T-helper 9 cell (primary cell): ENCODE results near the gene TUSC2.

ENCODE experiments used
- DNase-seq: peaks from one replicate; pipeline ENCODE4 v3.0.0-alpha.2; 2020

TUSC2 gene

DNA sequence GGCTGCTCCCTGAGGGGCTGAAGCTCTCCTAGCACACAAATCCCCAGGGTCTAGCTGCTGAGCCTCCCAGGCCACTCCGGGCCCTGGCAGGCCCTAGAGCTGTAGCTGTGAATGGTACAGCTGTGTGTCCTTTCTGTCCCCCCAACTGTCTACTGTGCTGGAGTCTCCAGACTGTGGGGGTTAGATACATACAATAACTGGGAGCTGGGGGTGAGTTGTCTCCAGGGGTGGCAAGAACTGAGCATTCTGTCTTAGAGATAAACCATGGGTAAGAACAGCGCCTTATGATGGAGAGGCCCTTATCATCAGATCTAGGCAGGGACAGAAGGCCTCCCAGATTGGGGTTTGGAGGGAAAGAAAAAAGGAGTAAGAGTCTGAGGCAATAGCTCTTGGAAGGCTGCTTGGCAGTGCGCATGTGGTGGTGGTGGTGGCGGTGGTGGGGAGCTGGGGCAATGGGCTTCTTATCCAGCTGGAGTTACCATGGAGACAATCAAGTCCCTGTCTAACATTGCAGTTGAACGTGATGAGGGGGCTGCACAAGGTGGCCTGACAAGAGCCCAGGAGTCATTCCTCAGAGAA, 26.3 kb upstream of the TUSC2 start:
- no peak for DNase-seq

DNA sequence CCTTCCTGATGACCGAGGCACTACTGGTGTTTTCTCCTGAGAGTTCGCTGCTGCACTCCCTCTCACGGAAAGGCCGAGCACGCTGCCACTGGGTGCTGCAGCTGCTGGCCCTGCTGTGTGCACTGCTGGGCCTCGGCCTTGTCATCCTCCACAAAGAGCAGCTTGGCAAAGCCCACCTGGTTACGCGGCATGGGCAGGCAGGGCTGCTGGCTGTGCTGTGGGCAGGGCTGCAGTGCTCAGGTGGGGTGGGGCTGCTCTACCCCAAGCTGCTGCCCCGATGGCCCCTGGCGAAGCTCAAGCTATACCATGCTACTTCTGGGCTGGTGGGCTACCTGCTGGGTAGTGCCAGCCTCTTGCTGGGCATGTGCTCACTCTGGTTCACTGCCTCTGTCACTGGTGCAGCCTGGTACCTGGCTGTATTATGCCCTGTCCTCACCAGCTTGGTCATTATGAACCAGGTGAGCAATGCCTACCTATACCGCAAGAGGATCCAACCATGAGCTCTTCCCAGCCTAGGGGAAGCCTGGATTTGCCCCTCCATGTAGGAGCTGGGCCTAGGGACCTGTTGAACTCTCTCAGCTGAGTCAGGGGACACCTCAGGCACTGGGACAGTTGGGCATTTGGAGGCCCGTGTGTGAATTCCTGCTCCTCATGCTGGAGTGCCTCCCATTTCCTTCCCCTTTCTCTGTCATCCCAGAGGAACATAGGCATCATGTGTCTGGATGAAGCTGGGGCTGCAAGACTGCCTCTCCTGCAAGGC, 25.4 kb upstream of the TUSC2 start:
- no peak for DNase-seq

DNA sequence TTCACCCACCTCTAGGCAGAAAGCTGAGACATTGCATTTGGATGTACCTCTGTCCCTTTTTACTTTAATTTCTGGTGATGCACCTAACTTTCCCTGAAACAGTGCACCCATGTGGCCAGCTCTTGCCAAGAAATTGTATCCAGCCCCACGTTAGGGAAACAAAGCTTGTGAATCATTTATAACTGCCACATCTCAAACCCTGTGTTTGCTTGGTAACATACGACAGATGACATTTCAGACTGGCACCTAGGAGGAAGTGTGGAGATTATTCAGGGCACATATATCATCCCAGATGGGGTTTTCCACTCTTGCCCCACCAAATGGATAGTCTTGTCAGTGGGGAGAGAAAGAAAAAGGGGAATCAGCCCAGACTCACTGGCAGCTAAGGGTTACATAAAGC, 24.8 kb upstream of the TUSC2 start:
- DNase-seq: no peak

DNA sequence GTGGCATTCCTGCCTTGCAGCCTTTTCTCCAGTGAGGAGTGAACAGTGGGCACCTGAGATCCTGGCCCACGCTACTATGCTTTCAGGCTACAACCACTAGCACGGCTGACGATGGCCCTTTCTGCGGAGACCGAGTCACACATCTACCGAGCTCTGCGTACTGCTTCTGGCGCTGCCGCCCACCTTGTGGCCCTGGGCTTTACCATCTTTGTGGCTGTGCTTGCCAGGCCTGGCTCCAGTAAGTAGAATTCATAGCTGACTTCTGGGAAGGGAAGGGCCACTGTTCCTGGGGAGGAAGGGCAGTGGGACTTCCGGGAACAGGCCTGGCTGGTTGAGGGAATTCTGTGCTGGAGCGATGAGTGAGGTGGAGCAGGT, 23.3 kb upstream of the TUSC2 start:
- no peak for DNase-seq

DNA sequence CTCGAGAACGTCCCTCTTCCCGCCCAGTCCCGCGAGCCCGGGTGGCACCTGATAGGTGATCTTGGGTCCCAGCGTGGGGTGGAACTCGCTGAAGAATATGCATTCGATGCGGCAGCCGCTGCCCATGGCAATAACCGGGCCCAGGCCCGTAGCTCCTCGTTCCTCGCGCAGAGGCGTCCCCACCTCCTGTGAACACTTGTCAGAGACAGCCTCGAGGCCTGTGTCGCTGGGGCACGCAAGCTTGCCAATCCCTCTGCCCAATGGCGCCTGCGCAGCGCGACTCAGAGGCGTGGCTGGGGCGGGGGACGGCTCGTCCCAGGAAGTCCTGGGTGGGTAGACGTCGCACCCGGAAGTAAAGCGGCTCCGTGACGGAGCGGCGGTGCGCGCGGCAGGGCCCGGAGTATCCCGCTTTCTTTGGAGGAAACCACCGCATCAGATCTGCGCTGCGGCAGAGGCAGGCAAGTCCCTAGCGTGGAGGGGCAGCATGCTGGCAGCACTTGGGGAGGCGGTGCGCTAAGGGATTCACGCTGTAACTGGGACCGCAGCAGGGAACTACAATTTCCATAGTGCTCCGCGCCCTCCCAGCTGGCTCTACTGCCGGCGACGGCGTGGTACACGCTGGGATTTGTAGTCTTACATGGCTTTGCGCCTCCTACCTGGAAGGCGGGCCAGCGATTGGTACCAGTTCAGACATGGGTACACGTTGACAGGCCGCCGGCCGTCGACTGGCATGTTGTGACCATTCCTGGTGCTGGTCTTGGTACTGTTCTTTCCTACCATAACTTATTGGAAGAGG, 22.7 kb upstream of the TUSC2 start, which contains the start of the genes CYB561D2 and NPRL2:
Gene CYB561D2, plus strand, starts transcription at position 336 of the 796 bp plus-strand sequence. CDS start 572 bp downstream, outside the sequence.
Gene NPRL2, minus strand, starts transcription at position 249 of the 796 bp plus-strand sequence. Its CDS starts 123 bp downstream, at position 126.
- peak; percentile 98 for DNase-seq

DNA sequence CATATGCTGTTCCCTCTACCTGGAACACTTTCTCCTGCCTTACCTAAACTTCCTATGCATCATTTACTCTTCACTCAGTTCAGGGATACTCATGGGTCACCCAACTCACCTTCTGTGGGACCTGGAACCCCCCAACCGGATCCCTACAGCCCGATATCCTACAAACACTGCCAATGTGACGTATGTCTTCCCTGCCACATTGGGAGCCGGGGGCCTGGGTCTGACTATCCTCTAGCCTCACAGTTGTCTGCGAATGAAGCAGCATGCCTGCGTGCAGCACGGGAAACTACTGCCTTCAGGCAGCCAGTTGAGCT, 22.1 kb upstream of the TUSC2 start:
- no peak for DNase-seq

DNA sequence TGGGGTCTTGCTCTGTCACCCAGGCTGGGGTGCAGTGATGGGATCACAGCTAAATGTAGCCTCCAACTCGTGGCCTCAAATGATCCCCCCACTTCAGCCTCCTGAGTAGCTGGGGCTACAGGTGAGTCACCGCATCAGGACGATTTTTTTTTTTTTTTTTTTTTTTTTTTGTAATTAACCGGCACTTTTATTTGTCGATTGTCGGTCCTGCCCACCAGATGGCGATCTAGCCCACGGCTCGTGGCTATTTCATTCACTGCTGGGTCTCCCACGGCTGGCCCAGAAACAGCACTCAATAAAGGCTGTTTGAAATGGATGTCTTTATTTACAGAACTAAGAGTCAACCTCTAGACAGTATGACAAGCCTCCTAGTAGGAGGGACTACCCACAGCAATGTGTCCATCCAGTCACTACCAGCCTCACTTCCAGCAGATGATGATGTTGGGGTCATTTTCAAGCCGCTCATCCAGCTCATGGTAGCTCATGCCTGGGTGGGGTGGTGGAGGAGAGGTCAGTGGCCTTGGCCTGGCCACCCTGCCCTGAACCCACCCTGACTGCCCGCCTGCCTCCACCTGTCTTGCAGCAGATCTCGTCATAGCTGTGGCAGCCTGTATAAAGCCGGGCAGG, 19.3 kb upstream of the TUSC2 start:
- peak; percentile 68 for DNase-seq

DNA sequence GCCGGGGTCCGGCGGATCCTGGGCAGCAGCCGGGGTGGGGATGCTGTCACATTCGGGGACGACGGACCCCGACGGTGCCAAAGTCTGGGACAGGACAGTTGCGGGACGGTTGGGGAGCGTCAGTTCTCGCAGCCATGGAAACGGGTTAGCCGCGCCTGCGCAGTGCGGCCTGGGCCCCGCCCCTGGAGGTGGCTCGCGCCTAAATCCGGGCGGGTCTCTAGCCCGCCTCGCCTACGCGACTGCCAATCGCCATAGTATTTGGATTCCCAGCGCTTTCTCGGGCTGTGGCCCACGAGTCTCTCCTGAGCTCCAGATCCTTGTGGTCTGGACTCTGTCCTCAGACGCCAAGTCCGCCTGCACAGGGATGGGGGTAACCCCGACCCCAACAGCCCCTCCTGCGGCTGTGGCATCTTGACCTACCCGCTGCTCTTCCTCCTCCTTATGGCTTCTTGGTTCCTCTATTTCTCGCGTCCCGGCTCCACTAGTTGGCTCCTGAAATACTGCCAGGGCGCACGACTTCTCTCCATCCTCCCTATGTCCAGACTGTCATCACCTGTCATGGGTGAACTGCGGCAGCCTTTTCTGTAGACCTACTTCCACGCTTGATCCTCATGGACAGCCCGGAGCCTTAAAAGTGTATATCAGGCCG, 17.7 kb upstream of the TUSC2 start, which contains the start of gene ZMYND10:
Gene ZMYND10, minus strand, starts transcription at position 147 of the 649 bp plus-strand sequence. CDS start 153 bp downstream, outside the sequence.
- peak; percentile 73 for DNase-seq

DNA sequence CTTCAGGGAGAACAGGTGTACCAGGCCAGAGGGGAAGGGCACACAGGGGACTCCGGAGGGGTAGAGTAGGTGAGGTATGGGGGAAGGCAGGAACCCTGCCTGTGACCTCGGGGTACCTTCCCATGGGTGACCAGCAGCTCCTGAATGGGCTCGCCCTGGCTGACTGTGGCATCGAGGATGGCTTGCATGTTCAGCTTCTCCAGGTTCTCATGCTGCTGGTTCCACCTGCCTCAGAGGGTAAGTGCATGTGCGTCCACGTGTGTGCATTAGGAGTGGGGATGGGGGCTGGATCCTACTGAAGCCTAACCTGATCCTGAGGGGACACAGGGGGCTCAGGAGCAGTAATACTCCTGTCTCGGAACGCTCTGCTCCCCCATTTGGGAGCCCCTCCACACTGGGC, 17.0 kb upstream of the TUSC2 start:
- no peak for DNase-seq

DNA sequence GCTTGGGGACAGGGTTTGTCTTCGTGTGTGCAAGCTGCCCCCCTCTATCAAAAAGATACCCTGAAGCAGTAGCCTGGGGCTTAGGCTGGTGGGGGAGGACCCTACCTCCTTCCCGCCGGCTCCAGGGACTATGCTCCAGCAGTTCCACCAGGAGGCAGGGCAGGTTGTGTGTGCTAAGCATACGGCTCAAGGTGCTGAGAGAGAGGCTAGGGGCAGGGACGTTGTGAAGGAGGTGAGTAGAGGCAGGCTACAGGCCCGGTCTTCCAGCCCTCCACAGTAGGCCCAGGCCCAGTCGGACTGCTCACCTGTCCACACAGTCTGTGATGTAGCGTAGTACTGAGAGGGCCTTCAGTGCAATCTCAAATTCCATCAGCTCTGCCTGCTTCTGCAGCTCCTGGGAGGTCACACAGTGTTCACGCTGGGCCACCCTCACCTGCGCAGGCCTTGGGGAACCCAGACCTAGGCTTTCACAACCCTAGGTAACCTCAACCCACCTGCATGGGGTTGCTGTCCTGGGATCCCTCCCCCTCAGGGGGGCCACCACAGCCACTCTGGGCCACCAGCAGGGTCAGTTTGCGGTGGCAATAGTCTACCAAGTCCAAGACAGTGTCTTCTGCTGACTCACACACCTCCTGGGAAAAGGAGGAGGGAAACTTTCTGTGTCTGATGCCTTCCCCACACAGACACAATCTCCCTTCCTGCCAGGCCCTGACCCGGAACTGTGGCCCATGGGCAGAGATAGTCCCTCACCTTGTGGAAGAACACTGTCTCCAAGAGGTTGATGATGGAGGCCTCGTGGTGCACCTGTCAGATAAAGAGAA, 15.0 kb upstream of the TUSC2 start:
- no peak for DNase-seq

DNA sequence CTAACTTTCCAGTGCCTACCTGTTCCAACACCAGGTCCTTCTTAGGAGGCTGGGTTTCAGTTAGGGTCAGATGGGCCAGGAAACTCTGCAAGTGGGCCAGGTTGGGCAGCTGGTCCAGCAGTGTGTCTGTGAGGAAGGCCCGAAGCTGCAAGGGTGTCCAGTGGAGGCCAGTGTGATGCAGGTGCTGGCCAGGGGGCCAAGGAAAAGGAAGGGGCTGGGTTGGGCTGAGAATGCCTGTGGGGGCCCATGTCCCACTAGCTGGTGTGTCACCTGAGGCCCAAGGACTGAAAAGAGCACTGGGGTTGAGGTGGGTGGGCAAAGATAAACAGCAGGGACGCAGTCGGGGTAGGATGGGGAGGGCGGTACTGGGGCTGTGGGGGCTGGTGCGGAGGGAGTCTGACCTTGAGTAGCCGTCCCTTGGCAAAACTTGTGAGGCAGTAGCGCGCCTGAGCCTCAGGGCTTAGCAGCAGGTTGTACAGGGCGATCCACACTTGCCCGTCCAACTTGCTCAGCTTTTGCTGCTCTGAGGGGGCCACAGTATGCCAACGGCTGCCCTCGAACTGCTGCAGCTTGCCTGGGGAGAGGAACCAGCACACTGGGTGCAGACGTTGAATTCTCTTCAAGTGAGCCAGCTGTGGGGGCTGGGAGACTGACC, 14.1 kb upstream of the TUSC2 start:
- no peak for DNase-seq

DNA sequence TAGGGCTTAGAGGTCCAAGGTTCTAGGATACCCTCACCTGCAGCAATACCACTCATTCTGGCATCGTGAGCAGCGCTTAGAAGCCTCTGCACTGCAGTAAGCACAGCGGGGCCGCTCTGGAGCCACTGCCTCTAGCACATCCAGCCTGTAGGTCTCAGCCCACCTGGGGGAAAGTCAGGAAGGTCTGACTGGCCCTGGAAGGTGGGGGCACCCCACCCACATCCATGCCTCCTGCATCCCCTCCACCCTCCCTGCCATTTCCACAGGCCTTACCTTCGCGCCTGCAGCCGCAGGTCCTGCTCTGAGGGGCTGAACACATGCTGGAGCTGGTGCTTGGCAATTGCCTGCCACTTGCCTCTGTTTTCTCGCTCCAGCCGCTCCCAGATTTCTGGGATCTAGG, 13.5 kb upstream of the TUSC2 start:
- no peak for DNase-seq

DNA sequence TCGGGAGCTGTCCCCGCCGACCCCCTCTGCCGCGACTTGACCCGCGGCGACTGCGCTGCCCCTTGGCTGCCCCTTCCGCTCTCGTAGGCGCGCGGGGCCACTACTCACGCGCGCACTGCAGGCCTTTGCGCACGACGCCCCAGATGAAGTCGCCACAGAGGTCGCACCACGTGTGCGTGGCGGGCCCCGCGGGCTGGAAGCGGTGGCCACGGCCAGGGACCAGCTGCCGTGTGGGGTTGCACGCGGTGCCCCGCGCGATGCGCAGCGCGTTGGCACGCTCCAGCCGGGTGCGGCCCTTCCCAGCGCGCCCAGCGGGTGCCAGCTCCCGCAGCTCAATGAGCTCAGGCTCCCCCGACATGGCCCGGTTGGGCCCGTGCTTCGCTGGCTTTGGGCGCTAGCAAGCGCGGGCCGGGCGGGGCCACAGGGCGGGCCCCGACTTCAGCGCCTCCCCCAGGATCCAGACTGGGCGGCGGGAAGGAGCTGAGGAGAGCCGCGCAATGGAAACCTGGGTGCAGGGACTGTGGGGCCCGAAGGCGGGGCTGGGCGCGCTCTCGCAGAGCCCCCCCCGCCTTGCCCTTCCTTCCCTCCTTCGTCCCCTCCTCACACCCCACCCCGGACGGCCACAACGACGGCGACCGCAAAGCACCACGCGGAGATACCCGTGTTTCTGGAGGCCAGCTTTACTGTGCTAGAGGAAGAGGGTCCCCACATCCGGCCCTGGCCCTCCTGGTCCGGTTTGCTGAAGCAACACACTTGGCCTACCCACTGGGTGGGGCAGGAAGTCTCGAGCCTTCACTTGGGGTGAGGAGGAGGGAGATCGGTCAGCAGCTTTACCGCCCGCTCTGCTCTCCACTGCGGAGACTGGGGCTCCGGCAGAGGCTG, 12.7 kb upstream of the TUSC2 start, which contains the start of gene RASSF1:
Gene RASSF1, minus strand, starts transcription at position 389 of the 882 bp plus-strand sequence. Its CDS starts 31 bp downstream, at position 358.
- peak; percentile 51 for DNase-seq

DNA sequence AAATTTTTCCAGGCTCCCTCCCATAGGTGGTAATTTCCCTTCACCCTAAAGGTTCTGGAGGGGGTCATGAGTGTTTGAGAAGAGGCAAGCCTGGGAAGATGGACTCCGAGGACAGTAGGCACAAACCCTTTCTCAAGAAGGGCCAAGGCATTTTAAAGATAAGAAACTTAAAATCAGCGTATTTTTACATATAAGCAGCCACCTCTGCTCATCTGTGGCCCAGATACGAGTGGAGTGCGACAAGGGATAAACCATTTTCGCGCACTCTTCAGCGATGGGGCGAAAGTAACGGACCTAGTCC, 12.1 kb upstream of the TUSC2 start:
- no peak for DNase-seq

DNA sequence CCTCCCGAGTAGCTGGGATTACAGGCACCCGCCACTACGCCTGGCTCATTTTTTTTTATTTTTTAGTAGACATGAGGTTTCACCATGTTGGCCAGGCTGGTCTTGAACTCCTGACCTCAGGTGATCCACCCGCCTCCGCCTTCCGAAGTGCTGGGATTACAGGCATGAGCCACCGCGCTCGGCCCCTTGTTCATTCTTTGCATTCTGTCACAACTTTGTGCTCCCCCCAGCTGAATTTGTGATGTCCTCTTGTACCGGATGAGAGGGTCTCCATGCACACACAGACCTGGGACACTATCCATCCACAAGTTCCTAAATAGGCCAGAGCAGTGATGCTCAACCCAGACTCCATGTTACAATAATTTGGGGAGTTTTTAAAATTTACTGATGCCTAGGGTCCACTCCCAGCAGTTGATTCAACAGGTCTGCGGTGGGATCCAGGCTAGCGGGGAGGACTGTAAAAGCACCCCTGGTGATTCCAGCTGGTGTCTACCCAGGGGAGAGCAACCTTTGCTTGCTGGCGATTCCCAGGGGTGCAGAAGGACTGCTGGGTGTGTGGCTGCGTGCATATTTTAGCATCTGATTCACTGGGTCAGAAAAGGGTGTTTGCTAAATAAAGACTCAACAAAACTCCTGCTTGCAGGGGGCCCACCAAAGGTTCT, 11.6 kb upstream of the TUSC2 start:
- DNase-seq: no peak

DNA sequence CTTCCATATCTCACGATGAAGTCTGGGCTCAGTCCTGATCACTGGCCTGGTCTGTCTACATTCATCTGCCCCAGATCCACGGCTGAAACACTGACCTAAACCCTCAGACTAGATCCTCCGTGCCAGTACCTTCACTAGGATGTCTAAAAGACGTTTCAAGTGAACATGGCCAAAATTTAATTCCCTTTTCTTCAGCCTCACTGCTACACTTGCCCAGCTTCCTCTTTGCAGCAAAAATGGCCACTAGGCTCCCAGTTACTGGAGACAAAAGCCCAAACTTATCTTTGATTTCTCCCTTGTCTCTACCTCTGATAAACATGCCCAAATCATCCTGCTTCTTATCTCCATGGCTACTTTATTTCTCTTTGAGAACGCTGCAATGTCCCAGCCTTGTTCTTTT, 10.9 kb upstream of the TUSC2 start:
- no peak for DNase-seq

DNA sequence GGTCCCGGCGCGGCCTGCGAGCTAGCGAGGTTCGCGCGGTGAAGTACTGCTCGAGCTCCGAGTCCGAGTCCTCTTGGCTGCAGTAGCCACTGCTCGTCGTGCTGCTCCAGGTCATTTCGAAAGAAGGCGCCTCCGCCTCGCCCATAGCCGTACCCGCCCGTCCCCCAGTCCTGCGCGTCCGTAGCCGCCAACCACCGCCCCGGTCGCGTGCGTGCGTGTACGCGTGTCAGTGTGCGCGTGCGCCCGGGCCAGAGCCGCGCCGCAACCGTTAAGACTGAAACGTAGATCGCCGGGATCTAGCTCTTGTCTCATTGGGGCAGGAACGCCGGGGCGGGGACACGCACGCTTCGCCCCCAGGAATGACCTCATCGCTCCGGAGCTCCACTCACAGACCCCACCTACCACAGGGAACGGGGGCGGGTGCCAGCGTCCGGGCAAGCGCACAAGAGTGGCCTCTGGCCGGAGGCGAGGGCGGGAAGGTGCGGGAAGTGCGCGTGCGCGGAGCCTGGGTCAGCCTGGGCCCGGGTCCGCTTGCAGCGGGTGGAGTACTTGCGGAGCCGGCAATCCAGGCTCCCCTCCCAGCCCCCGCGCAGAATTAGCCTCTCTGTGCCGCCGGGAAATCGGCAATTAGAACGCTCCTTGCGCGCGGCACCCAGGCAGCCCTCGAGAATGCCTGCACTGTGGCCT, 9.3 kb upstream of the TUSC2 start:
- DNase-seq: peak; percentile 86

DNA sequence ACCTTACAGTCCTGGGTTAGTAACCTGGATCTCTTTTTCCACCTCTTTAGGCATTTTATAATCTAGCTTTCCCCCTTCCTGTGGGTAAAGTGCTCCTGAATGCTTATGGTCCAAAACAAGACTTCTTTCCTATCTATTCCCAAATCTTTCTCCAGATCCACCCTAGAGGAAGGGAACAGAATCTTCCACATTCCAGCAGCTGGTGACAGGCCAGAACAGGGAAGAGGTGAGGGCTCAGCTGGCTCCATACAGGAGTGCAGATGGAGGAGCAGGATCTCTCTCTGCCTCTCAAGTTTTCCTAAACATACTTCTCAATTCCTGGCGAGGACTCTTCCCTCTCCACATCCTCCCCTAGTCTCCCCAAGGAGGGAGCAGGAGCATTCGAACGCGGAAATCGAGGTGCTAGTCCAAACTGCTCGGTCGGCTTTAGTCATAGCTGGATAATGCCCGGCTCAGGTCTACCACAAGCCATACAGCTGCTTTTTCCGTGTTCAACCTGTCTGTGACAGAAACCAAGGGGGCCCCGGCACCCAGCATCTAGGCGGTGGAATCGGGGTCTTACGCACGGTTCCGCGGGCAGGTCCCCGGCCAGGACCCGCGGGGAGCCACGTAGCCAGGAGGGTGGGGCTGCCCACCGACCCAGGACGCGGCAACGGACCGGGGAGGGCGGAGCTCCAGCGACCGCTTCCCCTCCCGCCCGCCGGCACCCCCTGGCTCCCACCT, 8.6 kb upstream of the TUSC2 start:
- DNase-seq: no peak
